SIG-M5 (cell line): ENCODE measurements around the gene RILPL2.
"Not testable (repeated sequence)": the region's sequence is repeated elsewhere in the genome, so short reads cannot be mapped to it uniquely, and the experiment has no call there.

Experiments
- DNase-seq: peaks from one replicate; lab custom pipeline; 2025; lab: John Stamatoyannopoulos, UW

RILPL2 gene

DNA sequence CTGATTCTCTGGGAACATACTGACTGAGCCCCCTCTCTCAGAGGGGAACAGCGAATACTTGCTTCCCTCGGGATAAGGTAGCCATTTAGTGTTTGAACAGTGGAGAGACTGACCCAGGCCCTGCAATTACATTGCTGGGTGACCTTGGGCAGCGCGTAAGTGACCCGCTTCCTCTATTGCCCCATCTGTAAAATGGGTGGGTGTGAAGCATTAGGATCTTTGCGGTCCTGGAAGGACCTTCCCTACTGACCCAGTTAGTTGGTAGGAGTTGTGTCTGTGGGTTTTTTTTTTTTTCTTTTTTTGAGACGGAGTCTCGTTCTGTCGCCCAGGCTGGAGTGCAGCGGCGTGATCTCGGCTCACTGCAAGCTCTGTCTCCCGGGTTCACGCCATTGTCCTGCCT, 53.8 kb downstream of the RILPL2 start:
- DNase-seq = no peak

DNA sequence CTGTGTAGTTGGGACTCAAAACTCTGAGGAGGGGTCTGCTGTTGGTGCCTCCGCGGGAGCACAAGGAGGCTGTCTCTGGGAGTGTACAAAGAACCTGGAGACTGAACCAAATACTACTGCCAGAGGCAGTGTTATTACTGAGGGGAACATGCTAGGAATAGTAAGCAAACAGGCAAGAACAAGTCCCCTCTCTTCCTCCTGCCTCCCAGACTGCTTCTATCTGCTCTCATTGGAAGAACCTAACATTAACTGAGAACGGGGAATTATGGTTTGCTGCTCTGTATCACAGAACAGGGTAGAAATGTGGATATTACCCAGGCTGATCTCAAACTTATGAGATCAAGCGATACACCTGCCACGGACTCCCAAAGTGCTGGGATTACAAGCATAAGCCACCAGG, 57.1 kb downstream of the RILPL2 start:
- DNase-seq = no peak

DNA sequence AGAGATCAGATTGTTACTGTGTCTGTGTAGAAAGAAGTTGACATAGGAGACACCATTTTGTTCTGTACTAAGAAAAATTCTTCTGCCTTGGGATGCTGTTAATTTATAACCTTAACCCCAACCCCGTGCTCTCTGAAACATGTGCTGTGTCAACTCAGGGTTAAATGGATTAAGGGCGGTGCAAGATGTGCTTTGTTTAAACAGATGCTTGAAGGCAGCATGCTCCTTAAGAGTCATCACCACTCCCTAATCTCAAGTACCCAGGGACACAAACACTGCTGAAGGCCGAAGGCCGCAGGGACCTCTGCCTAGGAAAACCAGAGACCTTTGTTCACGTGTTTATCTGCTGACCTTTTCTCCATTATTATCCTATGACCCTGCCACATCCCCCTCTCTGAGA, 64.1 kb downstream of the RILPL2 start:
- not testable (repeated sequence) for DNase-seq

DNA sequence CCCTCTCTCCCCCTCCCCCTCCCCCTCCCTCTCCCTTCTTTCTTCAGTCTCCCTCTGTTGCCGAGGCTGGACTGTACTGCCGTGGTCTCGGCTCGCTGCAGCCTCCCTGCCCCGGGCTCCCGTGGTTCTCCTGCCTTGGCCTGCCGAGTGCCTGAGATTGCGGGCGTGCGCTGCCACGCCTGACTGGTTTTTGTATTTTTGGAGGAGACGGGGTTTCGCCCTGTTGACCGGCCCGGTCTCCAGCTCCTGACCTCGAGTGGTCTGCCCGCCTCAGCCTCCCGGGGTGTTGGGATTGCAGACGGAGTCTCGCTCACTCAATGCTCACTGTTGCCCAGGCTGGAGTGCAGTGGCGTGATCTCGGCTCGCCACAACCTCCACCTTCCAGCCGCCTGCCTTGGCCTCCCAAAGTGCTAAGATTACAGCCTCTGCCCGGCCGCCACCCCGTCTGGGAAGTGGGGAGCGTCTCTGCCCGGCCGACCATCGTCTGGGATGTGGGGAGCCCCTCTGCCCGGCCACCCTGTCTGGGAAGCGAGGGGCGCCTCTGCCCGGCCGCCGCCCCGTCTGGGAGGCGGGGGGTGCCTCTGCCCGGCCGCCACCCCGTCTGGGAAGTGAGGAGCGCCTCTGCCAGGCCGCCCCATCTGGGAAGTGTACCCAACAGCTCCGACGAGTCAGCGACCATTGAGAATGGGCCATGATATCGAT, 64.7 kb downstream of the RILPL2 start:
- not testable (repeated sequence) for DNase-seq

DNA sequence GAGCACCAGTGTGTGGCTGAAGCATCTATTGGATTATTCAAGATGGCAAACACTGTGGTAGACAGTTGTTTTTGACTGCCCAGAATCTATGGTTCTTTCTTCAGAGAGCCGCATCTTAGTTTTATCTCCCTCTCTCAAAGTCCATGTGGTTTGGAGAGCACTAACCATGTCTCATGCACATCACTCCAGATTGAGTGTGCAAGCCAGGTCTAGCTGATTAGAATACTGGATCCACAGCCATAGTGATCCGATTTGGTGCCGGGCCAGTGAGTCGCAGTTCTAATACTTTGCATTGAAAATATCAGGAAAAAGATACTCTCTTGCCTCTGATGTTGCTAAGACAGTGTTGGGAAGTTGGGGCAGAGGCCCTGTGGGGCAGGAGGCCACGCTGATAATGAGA, 67.3 kb downstream of the RILPL2 start:
- no peak for DNase-seq

DNA sequence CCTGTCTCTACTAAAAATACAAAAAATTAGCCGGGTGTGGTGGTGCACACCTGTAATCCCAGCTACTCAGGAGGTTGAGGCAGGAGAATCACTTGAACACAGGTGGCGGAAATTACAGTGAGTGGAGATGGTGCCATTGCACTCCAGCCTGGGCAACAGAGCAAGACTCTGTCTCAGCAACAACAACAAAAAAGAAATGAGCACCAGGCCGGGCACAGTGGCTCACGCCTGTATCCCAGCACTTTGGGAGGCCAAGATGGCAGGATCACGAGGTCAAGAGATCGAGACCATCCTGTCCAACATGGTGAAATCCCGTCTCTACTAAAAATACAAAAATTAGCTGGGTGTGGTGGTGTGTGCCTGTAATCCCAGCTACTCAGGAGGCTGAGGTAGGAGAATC, 68.1 kb downstream of the RILPL2 start:
- not testable (repeated sequence) for DNase-seq

DNA sequence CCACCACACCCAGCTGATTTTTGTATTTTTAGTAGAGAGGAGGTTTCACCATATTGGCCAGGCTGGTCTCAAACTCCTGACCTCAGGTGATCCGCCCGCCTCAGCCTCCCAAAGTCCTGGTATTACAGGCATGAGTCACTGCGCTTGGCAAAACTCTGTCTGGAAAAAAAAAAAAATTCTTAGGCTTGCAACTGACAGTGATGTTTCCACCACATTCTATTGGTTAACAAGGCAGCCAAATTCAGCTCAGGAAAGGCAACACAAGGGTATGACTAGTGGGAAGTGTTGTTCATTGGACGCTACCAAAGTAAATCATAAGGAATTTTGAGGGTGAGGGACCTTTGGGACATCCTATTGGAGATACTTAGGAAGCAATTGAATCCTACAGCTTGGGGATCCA, 69.0 kb downstream of the RILPL2 start:
- DNase-seq = no peak
